ENCODE data around the gene TRDN.

The TRDN gene

GRCh38 chr6:123648020-123648580 is 11.3 kb upstream of the TRDN start:
- no peak for TF ChIP-seq CTCF (IDR thresholded peaks at IDR 0.05; ENCODE audit: low read length, missing control alignments)
- DNase-seq (ENCODE audit: low read depth) = no peak
- no peak overlapping the region for H3K4me3 ChIP-seq (replicated peaks; ENCODE audit: low read depth, low read length)

- H3K4me3 ChIP-seq (replicated peaks; ENCODE audit: low read depth, low read length) = no peak overlapping the region
- TF ChIP-seq CTCF (IDR thresholded peaks at IDR 0.05; ENCODE audit: low read length, missing control alignments) = no peak
- DNase-seq (ENCODE audit: low read depth) = no peak
Measured at GRCh38 chr6:123641497-123641896, 4.7 kb upstream of the TRDN start.

- TF ChIP-seq CTCF (IDR thresholded peaks at IDR 0.05; ENCODE audit: low read length, missing control alignments) = no peak
- H3K4me3 ChIP-seq (replicated peaks; ENCODE audit: low read depth, low read length) = no peak overlapping the region
- DNase-seq (ENCODE audit: low read depth) = no peak
Measured at GRCh38 chr6:123640567-123641187, 3.9 kb upstream of the TRDN start.

- TF ChIP-seq CTCF (IDR thresholded peaks at IDR 0.05; ENCODE audit: low read length, missing control alignments) = no peak
- no peak for DNase-seq (ENCODE audit: low read depth)
- H3K4me3 ChIP-seq (replicated peaks; ENCODE audit: low read depth, low read length) = no peak overlapping the region
Measured at GRCh38 chr6:123638865-123639264, 2.1 kb upstream of the TRDN start.

GRCh38 chr6:123636282-123636681 is 468 bp downstream of the TRDN start:
- TF ChIP-seq CTCF (IDR thresholded peaks at IDR 0.05; ENCODE audit: low read length, missing control alignments) = no peak
- no peak overlapping the region for H3K4me3 ChIP-seq (replicated peaks; ENCODE audit: low read depth, low read length)
- no peak for DNase-seq (ENCODE audit: low read depth)

- H3K4me3 ChIP-seq (replicated peaks; ENCODE audit: low read depth, low read length) = no peak overlapping the region
- TF ChIP-seq CTCF (IDR thresholded peaks at IDR 0.05; ENCODE audit: low read length, missing control alignments) = no peak
- no peak for DNase-seq (ENCODE audit: low read depth)
Measured at GRCh38 chr6:123635567-123635966, 1.2 kb downstream of the TRDN start.

GRCh38 chr6:123635144-123635543 is 1.6 kb downstream of the TRDN start:
- DNase-seq (ENCODE audit: low read depth) = no peak
- H3K4me3 ChIP-seq (replicated peaks; ENCODE audit: low read depth, low read length) = no peak overlapping the region
- TF ChIP-seq CTCF (IDR thresholded peaks at IDR 0.05; ENCODE audit: low read length, missing control alignments) = no peak

Data from fibroblast of pulmonary artery (primary cell).